ENCODE measurements around the gene GLDC. TPM values are rescaled to one million over a fixed set of nuclear protein-coding genes. Genes with fewer than 3 reads are reported as not detected.

The GLDC gene
- total RNA-seq, 1 donor from 2014 or later: 1.7 TPM

DNA sequence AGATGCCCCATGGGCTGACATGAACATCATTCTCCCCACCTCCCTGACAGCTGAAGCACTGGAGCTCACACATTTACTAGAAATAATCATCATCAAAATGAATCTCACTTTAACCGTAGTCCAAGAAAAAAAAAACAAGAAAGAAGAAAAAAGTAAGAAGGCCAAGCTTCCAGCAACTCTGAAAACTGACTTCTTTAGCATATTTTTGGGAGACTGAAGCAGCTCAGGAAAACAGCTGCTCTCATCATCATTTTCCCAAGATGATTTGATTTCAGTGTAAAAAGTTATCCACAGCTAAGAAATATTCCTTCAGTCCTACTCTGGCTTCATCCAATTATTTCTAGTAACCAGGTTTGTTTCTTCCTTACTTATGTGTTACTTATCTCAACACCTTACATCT lies 91.7 kb downstream of the GLDC start:
- ATAC-seq (no peak), DNase-seq (no peak)
- Histone ChIP-seq H3K36me3 (no peaks in the 10 kb centered on the region), H3K4me3 (no peak overlapping the region), H3K9me3 (no peaks in the 10 kb centered on the region), H3K27me3 (no peaks in the 10 kb centered on the region), H3K27ac (no peak overlapping the region), H3K4me1 (peaks cover 5% of the 10 kb centered on the region)
- TF ChIP-seq, protein P1, sequence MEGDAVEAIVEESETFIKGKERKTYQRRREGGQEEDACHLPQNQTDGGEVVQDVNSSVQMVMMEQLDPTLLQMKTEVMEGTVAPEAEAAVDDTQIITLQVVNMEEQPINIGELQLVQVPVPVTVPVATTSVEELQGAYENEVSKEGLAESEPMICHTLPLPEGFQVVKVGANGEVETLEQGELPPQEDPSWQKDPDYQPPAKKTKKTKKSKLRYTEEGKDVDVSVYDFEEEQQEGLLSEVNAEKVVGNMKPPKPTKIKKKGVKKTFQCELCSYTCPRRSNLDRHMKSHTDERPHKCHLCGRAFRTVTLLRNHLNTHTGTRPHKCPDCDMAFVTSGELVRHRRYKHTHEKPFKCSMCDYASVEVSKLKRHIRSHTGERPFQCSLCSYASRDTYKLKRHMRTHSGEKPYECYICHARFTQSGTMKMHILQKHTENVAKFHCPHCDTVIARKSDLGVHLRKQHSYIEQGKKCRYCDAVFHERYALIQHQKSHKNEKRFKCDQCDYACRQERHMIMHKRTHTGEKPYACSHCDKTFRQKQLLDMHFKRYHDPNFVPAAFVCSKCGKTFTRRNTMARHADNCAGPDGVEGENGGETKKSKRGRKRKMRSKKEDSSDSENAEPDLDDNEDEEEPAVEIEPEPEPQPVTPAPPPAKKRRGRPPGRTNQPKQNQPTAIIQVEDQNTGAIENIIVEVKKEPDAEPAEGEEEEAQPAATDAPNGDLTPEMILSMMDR (IDR thresholded peaks at IDR 0.05): no peak
- intact Hi-C loops (cut with DNase I): no loop called here

DNA sequence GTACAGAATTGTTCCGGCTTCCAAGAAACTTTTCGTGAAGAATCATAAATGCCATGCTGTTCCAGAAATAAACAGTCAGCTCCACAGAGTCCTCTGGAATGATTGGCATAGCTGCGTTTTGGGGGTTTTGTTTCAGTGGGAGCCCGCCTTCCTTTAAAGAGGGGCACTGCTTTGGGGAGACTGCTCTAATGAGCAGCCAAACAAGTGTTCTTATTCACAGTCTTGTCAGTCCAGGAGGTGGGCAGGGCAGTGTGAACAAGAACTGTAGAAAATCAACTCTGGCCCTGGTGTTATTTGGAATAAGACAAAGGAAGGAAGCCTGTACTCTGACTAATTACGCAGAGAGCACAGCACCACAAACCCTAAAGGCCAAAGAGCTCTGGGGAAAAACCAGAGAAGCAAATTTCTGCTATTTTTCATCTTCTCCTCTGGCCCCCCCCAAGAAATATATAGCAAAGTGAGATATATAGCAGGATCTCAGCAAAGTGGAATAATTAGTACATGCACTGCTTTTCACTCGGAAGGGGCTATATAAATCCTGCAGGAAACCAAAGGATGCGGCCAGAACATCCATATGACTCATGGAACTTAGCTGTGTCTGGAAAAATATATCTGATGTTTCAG lies 92.9 kb downstream of the GLDC start:
- intact Hi-C loops (cut with DNase I): no loop called here
- Histone ChIP-seq H3K27me3 (no peaks in the 10 kb centered on the region), H3K36me3 (no peaks in the 10 kb centered on the region), H3K4me1 (peaks cover 5% of the 10 kb centered on the region), H3K9me3 (no peaks in the 10 kb centered on the region), H3K4me3 (no peak overlapping the region), H3K27ac (no peak overlapping the region)
- ATAC-seq (no peak), DNase-seq (no peak)
- TF ChIP-seq, protein P1 (IDR thresholded peaks at IDR 0.05): no peak

DNA sequence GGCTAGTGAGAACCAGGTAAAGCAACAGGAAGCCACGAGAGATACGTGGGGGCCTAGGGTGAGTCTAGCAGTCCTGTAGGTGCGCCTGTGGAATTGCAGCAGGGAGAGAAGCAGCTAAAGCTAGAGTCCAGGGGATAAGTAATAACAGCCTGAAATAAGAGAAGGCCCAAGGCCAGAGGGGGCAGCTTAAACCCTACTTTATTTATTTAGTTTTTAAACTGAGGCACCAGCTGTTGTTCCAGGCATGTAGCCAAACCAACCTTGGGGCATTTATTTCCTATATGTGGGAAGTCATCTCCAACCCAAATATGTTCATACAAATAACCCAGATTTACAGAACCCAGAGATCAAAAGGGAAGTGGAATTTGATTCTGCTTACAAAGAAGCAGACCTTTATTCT lies 93.5 kb downstream of the GLDC start:
- Histone ChIP-seq H3K4me3 (no peak overlapping the region), H3K27ac (no peak overlapping the region), H3K36me3 (no peaks in the 10 kb centered on the region), H3K4me1 (peaks cover 5% of the 10 kb centered on the region), H3K27me3 (no peaks in the 10 kb centered on the region), H3K9me3 (no peaks in the 10 kb centered on the region)
- ATAC-seq: no peak
- TF ChIP-seq, protein P1 (IDR thresholded peaks at IDR 0.05): no peak
- no peak for DNase-seq
- intact Hi-C loops (cut with DNase I): no loop called here

DNA sequence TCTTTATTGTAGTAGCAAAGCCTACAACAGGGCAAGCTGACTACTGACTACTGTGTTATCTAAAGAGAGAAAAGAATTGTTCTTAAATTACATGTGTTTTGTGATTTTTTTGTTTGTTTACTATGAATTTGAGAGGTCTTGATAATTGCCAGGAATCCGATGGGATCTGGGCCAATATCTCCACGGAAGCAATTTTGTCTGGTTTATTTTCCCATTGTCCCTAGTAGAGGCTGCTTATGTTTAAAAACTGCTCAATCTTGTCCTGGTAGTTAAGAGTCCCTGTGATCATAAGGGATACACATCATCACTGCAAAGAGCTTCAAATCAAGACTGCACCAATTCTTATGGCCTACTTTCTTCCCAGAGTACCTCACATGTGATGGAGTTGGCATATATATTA lies 94.4 kb downstream of the GLDC start:
- no peak overlapping the region for H3K27ac ChIP-seq
- H3K36me3 ChIP-seq: no peaks in the 10 kb centered on the region
- TF ChIP-seq, protein P1 (IDR thresholded peaks at IDR 0.05): no peak
- H3K27me3 ChIP-seq: no peaks in the 10 kb centered on the region
- intact Hi-C loops (cut with DNase I): no loop called here
- no peak overlapping the region for H3K4me3 ChIP-seq
- ATAC-seq (no peak), DNase-seq (no peak)
- no peaks in the 10 kb centered on the region for H3K9me3 ChIP-seq
- H3K4me1 ChIP-seq: peaks cover 5% of the 10 kb centered on the region

DNA sequence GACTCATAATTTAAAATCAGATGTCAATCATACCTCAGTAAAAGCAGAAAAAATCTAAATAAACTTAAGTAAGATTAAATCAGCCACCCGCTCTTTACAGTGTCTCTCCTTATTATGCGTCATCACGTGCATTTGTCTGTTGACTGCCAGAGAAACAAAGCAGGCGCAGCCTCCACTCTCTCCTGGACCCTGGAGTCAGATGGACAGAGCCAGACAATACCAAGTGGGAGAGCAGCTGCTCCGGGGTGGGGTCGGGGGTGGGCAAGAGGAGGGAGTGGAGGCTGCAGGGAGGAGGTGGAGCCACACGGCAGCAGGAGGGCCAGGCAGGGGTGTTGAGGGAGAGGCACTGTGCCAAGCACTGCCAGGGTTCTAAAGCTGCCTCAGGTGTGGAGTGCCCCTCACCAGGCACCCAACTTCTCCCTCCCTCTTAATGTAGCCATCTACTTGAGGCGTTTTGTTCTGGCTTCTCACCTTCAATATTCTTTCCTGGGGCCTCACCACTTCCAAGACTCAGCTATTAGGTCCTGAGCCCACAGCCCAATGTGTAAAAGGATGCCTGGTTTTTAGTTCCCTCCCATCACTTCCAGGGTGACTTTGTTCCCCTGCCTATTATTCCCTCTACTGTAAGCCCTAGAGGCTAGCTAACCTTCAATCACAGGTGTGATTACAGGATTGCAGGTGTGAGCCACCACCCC lies 96.3 kb downstream of the GLDC start:
- Histone ChIP-seq H3K36me3 (no peaks in the 10 kb centered on the region), H3K4me3 (no peak overlapping the region), H3K27ac (no peak overlapping the region), H3K27me3 (no peaks in the 10 kb centered on the region), H3K4me1 (peaks cover 5% of the 10 kb centered on the region), H3K9me3 (no peaks in the 10 kb centered on the region)
- no peak for ATAC-seq
- intact Hi-C loops (cut with DNase I): no loop called here
- DNase-seq: no peak
- TF ChIP-seq, protein P1 (IDR thresholded peaks at IDR 0.05): no peak
